ENCODE data around the gene CLCN2.
A peak's percentile ranks its signal among the peaks of the same experiment; 100 is the strongest.

Gene CLCN2

GRCh38 chr3:184380627-184381260 is 19.3 kb upstream of the CLCN2 start:
- peak in 1 of 2 donors; percentile 19 for DNase-seq (ENCODE audit: low read depth in 2 of 2)

- peak in 1 of 2 donors; percentile 32 for DNase-seq (ENCODE audit: low read depth in 2 of 2)
Measured at GRCh38 chr3:184380185-184380626, 18.8 kb upstream of the CLCN2 start.

GRCh38 chr3:184379358-184380184 is 18.2 kb upstream of the CLCN2 start, which contains the start of gene CHRD:
Gene CHRD, plus strand, starts transcription at chr3:184380054. Its CDS starts 265 bp downstream, at chr3:184380319.
- DNase-seq (ENCODE audit: low read depth in 2 of 2) = no peak

GRCh38 chr3:184378651-184379357 is 17.4 kb upstream of the CLCN2 start:
- no peak for DNase-seq (ENCODE audit: low read depth in 2 of 2)

GRCh38 chr3:184377882-184378445 is 16.6 kb upstream of the CLCN2 start, which contains the start of gene THPO:
Gene THPO, minus strand, starts transcription at chr3:184378207. Its CDS starts 1,948 bp downstream, at chr3:184376259.
- no peak for DNase-seq (ENCODE audit: low read depth in 2 of 2)

- DNase-seq (ENCODE audit: low read depth in 2 of 2) = no peak
Measured at GRCh38 chr3:184377374-184377773, 16.0 kb upstream of the CLCN2 start.

- no peak for DNase-seq (ENCODE audit: low read depth in 2 of 2)
Measured at GRCh38 chr3:184375747-184376461, 14.5 kb upstream of the CLCN2 start.

GRCh38 chr3:184373422-184373821 is 12.0 kb upstream of the CLCN2 start:
- DNase-seq (ENCODE audit: low read depth in 2 of 2) = no peak

GRCh38 chr3:184372911-184373310 is 11.5 kb upstream of the CLCN2 start:
- no peak for DNase-seq (ENCODE audit: low read depth in 2 of 2)

GRCh38 chr3:184372296-184372821 is 11.0 kb upstream of the CLCN2 start:
- no peak for DNase-seq (ENCODE audit: low read depth in 2 of 2)

GRCh38 chr3:184371570-184372018 is 10.2 kb upstream of the CLCN2 start:
- peak; percentile 29 to 48 for DNase-seq (ENCODE audit: low read depth in 2 of 2)

GRCh38 chr3:184368586-184369183 is 7.3 kb upstream of the CLCN2 start:
- no peak for DNase-seq (ENCODE audit: low read depth in 2 of 2)

GRCh38 chr3:184368116-184368515 is 6.7 kb upstream of the CLCN2 start:
- DNase-seq (ENCODE audit: low read depth in 2 of 2) = no peak

- no peak for DNase-seq (ENCODE audit: low read depth in 2 of 2)
Measured at GRCh38 chr3:184366619-184367289, 5.3 kb upstream of the CLCN2 start.

- DNase-seq (ENCODE audit: low read depth in 2 of 2) = peak; percentile 84 to 86
Measured at GRCh38 chr3:184362668-184363546, 1.5 kb upstream of the CLCN2 start.

- peak in 1 of 2 donors; percentile 41 for DNase-seq (ENCODE audit: low read depth in 2 of 2)
Measured at GRCh38 chr3:184361932-184362667, 695 bp upstream of the CLCN2 start.

GRCh38 chr3:184360929-184361531 is 375 bp downstream of the CLCN2 start:
- DNase-seq (ENCODE audit: low read depth in 2 of 2) = no peak

Data from stimulated activated CD4-positive, alpha-beta T cell treated with anti-CD3 and anti-CD28 coated beads, Interleukin-1b, Interleukin-23, amount 100 ng/mL, for 4 hours (primary cell).